ENCODE measurements around the gene SPOPL.
"Not testable (repeated sequence)": the region's sequence is repeated elsewhere in the genome, so short reads cannot be mapped to it uniquely, and the experiment has no call there.

The SPOPL gene

DNA sequence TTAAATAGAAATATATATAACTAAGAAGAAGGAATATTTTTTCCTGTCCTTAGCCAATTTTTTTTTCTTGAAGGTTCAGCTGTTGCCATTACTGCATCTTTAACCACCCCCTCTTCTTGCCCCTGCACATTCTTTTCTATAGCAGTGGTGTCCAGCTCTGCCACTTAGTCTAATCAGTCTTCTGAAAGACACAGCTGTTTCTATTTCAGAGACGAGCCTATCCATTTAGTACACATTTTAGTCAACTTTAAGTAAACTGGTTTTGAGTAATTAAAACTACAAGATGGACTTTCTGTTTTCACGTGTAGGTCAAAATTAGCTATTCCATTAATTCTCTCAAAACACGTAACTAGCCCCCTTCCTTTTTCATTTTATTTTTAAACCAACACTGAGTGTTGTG lies 21.0 kb downstream of the SPOPL start:
- in situ Hi-C loops (cut with MboI; ENCODE audit: low sequenced_read_pairs): no loop called here

- in situ Hi-C loops (cut with MboI; ENCODE audit: low sequenced_read_pairs): not testable (repeated sequence)
Measured at GRCh38 chr2:138523018-138523672, 21.6 kb downstream of the SPOPL start.

- in situ Hi-C loops (cut with MboI; ENCODE audit: low sequenced_read_pairs): not testable (repeated sequence)
Measured at GRCh38 chr2:138523673-138524042, 22.1 kb downstream of the SPOPL start.

DNA sequence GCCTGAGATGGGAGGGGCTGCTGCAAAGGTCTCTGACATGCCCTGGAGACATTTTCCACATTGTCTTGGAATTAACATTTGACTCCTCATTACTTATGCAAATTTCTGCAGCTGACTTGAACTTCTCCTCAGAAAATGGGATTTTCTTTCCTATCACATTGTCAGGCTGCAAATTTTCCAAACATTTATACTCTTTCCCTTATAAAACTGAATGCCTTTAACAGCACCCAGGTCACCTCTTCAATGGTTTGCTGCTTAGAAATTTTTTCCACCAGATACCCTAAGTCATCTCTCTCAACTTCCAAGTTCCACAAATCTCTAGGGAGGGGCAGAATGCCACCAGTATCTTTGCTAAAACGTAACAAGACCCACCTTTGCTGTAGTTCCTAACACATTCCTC lies 22.8 kb downstream of the SPOPL start:
- in situ Hi-C loops (cut with MboI; ENCODE audit: low sequenced_read_pairs): not testable (repeated sequence)

GRCh38 chr2:138531913-138532312 lies 30.3 kb downstream of the SPOPL start:
- in situ Hi-C loops (cut with MboI; ENCODE audit: low sequenced_read_pairs): no loop called here

GRCh38 chr2:138534791-138535190 lies 33.2 kb downstream of the SPOPL start:
- in situ Hi-C loops (cut with MboI; ENCODE audit: low sequenced_read_pairs): no loop called here

GRCh38 chr2:138536302-138536701 lies 34.7 kb downstream of the SPOPL start:
- in situ Hi-C loops (cut with MboI; ENCODE audit: low sequenced_read_pairs): no loop called here

DNA sequence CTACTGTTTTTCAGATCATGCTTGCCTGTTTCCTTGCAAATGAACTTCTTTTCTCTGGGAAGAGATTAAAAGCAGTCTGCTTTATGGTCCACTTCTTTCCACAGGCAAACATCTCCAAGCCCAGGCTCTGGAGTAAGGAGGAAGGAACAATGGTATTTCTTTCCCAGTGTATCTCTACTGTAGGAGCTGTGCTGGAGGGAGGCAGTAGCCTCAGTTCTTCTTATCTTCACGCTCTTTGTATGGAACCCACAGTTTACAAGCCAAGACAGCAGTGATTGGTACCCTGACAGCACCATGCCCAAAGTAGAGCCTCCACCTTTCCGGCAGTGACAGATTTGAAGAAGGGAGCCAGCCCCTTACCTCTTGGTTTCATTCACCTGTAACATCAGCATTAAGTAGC lies 35.2 kb downstream of the SPOPL start:
- in situ Hi-C loops (cut with MboI; ENCODE audit: low sequenced_read_pairs): no loop called here

- in situ Hi-C loops (cut with MboI; ENCODE audit: low sequenced_read_pairs): no loop called here
Measured at GRCh38 chr2:138537170-138537915, 35.8 kb downstream of the SPOPL start.

GRCh38 chr2:138544206-138544605 lies 42.6 kb downstream of the SPOPL start:
- in situ Hi-C loops (cut with MboI; ENCODE audit: low sequenced_read_pairs): not testable (repeated sequence)

DNA sequence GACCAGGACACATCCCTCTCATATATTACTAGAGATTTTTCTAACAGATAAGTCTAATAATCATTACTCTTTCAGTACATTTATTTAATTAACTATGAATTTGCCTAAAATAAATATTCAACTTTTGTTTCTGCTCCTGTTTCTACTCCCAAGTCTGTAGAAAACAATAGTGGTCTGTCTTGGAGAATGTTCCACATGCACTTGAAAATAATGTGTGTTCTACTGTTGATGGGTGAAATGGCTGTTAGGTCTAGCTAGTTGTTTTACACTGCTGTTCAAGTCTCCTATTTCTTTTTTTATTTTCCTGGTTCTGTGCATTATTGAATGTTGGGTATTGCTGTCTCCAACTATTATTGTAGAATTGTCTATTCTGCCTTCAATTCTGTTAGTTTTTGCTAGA lies 47.2 kb downstream of the SPOPL start:
- in situ Hi-C loops (cut with MboI; ENCODE audit: low sequenced_read_pairs): no loop called here

DNA sequence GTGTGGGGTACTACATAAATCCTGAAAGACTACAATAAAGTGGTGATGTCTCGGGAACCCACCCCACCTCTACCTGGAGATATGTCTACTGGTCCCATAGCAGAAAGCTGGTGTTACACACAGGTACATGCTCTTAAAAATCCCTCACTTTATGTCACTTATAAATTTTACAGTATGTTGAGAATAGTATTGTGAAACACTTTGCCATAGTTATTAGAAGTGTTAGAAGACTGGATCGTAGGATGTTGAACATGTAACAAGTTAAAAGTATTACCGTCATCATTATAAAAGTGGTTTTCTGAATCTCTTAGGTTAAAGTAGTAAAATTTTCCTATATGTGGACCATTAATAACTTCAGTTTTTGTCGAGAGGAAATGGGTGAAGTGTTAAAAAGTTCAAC lies 48.6 kb downstream of the SPOPL start:
- in situ Hi-C loops (cut with MboI; ENCODE audit: low sequenced_read_pairs): no loop called here

DNA sequence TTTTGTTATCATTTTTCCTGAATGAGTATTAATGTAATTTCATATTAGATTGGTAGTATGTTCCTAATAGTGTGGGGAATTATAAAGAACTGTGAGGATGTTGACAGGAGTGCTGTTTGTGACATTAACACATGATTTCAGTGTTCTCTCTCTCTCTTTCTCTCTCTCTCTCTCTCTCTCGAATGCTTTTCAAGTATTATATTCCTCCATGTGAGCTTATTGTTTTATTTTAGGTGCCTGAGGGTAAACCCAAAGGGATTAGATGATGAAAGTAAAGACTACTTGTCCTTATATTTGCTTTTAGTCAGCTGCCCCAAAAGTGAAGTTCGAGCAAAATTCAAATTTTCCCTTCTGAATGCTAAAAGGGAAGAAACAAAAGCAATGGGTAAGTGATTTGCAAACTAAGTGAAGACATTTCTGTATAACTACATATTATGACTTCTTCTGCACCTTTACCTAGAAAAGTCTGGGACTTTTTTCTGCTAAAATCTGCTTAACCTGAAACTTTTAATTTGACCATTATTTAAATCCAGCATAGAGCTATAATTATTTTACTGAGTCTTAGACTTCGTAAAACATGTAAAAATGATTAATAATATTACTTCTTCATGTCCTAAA lies 49.2 kb downstream of the SPOPL start:
- in situ Hi-C loops (cut with MboI; ENCODE audit: low sequenced_read_pairs): no loop called here

DNA sequence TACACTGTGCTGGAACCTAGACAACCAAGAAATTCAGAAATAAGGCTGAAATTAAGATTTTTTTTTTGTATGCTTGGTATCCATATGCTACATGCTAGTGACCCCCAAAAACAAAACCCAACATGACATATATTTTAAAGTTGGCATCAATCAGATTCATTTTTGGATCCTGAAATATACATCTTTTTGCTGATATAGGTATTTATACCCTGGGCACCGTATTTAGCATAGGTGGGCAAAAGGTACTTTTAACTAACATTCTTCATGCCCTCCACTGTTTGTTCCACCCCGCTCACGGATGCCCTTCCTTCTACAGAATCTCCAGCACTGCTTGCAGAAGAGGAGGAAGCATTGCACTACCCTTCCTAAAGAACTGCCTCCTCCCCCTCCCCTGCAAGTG lies 52.6 kb downstream of the SPOPL start:
- in situ Hi-C loops (cut with MboI; ENCODE audit: low sequenced_read_pairs): no loop called here

- in situ Hi-C loops (cut with MboI; ENCODE audit: low sequenced_read_pairs): no loop called here
Measured at GRCh38 chr2:138559641-138560040, 58.1 kb downstream of the SPOPL start.

DNA sequence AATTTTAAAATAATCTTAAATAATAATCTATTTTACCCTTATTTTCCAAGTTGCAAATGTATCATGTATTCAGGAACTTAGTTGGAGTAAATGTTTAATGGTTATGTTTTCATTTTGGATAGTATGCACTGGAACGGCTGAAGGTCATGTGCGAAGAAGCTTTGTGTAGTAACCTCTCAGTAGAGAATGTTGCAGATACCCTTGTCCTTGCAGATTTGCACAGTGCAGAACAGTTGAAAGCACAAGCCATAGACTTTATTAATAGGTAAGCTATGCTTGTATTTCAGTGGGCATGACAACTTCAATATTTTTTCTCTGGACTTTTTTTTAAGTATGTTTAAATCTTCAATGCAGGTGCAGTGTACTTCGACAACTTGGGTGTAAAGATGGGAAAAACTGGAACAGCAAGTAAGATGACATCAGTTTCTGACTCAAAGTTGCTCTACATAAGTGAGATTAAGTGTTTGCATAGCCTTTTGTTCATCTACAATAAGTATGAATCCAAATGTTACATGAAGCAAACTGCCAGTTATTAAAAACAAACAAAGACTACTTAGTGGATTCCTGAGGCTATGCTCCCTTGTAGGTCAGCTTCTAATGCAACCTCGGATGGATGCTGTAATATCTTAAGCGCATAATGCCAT lies 63.1 kb downstream of the SPOPL start:
- in situ Hi-C loops (cut with MboI; ENCODE audit: low sequenced_read_pairs): no loop called here

- in situ Hi-C loops (cut with MboI; ENCODE audit: low sequenced_read_pairs): no loop called here
Measured at GRCh38 chr2:138565230-138565598, 63.6 kb downstream of the SPOPL start.

DNA sequence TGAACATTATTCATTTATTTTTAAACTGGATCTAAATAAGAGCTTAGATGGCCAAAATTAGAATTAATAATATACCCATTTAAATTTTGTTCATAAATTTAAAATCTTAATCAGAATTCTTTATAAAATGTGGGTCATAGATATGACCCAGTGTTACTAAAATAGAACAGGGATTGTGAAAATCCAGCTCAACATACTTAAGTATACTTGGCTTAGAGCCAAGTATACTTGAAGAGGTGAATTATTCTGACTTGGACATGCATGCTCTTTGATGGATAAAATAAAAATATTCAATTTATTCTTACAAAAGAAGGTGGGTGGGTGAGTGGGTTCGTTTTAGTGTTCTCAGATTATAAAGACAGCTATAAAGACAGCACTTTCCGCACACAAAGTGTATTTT lies 70.7 kb downstream of the SPOPL start:
- in situ Hi-C loops (cut with MboI; ENCODE audit: low sequenced_read_pairs): no loop called here

DNA sequence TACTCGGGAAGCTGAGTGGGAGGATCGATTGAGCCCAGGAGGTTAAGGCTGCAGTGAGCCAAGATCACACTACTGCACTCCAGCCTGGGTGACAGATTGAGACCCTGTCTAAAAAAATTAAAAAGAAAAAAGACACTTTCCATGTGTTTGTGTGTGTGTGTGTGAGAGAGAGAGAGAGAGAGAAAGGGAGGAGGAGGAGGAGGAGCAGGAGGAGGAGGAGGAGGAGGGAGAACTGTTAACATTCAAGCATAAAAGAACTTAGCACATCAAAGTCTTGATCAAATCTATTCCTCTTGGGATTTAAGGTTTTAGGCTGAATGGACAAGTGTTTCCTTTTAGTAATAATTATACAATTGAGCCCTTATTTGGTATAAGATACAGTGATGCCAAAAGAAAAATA lies 75.5 kb downstream of the SPOPL start:
- in situ Hi-C loops (cut with MboI; ENCODE audit: low sequenced_read_pairs): no loop called here

GRCh38 chr2:138579556-138579955 lies 78.0 kb downstream of the SPOPL start:
- in situ Hi-C loops (cut with MboI; ENCODE audit: low sequenced_read_pairs): no loop called here

GRCh38 chr2:138581909-138582308 lies 80.3 kb downstream of the SPOPL start:
- in situ Hi-C loops (cut with MboI; ENCODE audit: low sequenced_read_pairs): no loop called here

DNA sequence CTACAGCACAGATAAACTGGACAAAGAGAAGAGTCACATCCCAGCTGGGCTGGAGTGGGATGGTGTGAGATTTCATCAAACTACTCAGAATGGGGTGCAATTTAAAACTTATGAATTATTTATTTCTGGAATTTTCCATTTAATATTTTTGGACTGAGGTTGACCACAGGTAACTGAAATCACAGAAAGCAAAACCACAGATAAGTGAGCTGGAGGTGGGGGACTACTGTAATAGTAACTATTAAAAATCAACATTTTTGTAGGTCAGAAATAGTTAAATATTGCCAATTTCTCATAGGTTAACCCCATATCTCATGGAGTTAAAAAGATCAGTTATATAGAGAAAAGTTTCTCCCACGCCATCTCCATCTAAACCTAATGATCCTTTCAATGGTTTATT lies 88.1 kb downstream of the SPOPL start:
- in situ Hi-C loops (cut with MboI; ENCODE audit: low sequenced_read_pairs): no loop called here
